ENCODE results near the gene CRABP2.

The CRABP2 gene

GRCh38 chr1:156667968-156668709, 37.2 kb downstream of the CRABP2 start:
- DNase-seq, result no peak

DNA sequence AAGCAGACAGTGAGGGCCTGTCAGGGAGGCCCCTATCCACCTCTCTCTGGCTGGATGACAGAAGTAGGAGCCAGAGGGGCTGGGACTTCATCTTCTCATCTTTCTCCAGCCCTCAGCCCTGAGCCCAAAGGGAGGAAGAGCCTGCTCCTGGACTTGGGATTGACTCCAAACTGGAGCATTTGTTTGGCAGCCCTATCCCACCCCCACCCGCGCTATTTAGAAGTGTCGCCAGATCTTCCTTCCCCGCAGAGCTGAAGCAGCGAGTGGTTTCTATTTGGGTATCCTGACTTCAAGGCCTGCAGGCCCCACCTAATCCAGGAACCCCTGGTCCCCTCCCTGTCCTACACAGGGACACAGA, 37.8 kb downstream of the CRABP2 start:
- no peak for DNase-seq

GRCh38 chr1:156666862-156667609, 38.3 kb downstream of the CRABP2 start:
- DNase-seq, result no peak

DNA sequence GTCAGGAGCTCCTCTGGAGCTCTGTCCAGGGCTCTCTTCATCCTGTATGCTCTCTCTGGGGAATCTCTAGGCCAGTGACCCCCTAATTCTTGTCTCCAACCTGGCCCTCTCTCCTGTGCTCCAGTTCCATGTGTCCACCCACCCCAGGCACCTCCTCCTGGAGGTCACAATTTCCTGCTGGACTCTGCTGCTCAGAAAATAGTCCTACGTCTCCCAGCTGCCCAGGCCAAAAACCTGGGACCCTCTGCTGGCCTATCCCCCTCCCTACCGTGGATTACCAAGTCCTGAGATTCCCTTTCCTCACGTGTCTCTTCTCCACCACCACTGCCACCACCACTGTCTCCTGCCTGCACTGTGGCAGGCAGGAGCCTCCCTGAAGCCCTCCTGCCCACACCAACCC, 39.8 kb downstream of the CRABP2 start:
- DNase-seq, result no peak

GRCh38 chr1:156664767-156665411, 40.5 kb downstream of the CRABP2 start:
- no peak for DNase-seq

DNA sequence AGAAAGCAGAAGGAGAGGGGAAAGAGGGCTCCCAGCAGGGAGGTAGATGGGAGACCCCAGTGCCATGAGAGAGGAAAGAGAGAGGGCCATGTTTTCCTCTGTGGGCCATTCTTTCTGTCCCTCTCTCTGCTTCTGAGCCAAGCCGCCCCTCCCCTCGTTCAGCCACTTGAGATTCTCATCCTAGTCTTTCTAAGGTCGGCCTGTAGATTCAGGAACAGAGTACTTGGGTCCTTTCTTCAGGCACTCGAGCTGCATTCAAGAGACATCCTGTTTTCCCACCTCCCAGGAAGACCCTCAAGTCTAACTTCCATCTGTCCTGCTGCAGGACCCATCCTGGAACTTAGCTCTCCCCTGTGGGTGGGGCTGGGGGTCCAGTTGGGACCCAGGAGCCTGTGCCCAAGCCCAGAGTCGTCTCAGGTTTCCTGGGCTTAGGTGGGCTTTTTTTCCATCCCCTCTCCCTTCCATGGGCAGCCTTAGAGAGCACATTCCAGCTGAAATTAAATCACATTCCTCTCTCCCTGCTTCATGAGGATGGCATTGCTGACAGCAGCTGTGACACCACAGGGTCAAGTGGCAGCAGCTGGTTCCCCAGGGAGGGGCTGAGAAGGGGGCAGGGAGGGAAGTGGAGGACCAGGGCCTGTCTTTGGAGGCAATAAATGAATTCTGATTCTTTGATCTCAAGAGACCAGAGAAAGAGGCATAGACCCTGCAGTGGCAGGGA, 41.2 kb downstream of the CRABP2 start:
- no peak for DNase-seq

- DNase-seq, result no peak
Observed at GRCh38 chr1:156663178-156663577, 42.2 kb downstream of the CRABP2 start.

DNA sequence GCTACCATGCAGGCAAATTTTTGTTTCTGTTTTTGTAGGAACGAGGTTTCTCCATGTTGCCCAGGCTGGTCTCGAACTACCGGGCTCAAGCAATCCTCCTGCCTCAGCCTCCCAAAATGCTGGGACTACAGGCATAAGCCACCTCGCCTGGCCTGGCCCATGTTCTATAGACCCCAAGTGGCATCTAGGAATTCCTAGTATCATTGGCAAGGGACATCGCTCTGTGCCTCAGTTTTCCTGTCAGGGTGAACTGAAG, 42.7 kb downstream of the CRABP2 start:
- DNase-seq, result no peak

GRCh38 chr1:156662005-156662799, 43.2 kb downstream of the CRABP2 start:
- no peak for DNase-seq

DNA sequence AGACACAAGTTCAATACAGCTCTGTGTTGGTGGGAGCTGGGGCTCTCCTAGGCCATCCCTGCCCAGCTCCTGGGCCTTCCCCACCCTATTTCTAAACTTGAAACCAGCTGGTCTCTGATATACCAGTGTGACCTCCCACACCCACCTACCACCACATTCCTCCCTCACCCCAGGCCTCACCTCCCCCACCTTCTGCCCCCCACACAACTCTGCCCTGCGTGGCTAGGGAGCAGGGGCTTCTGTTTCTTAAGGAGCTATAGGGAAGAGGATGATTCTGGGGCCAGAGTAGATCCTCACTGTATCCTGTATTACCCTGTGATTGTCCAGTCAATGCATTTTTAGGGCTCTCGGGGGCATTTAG, 44.7 kb downstream of the CRABP2 start:
- DNase-seq, result no peak

DNA sequence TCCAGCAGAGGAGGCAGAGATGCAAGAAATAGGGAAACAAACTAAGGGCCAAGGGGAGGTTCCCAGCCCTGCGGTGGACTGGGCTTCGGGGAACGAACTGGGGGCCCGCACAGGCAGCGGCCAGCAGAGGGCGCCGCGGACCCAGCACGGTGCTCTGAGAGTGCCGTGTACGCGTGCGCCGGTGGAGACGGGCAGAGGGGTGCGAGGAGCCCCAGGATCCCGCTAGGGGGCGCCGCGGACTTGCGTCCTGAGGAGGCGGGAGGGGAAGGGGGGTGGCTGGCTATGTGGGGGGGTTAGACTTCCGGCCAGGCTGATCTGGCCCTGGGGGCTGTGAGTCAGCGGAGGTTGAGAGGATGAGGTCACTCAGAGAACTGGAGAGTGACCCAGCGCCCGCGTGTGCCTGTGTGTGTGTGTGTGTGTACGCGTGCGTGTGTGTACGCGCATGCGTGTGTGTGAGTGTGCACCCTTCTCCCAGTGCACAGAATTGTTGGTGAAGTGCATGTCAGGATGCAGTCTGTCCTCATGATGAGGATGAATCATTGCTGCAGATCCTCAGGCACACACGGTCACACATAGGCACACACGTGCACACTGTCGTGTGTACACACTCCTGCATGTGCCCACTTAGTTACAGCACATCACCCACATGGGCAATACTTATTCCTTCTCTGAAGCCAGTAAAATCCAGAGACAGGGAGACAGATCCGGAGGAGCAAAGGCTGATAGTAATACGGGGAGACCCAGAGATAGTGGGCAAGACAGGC, 45.2 kb downstream of the CRABP2 start:
- peak; percentile 95 for DNase-seq

GRCh38 chr1:156659661-156659987, 45.8 kb downstream of the CRABP2 start:
- DNase-seq, result no peak

DNA sequence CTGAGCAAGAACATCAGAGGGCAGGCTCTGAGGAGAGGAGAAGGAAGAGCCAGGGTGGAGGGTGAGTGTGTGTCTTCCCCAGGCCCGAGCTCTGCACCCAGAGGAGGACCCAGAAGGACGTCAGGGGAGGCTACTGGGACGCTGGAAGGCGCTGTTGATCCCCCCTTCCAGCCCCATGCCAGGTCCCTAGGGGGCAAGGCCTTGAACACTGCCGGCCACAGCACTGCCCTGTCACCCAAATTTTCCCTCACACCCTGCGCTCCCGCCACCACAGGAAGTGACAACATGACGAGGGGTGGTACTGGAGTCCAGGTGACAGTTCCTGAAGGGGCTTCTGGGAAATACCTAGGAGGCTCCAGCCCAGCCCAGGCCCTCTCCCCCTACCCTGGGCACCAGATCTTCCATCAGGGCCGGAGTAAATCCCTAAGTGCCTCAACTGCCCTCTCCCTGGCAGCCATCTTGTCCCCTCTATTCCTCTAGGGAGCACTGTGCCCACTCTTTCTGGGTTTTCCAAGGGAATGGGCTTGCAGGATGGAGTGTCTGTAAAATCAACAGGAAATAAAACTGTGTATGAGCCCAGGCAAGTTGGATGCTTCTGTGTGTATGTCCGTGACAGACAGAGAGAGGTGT, 46.3 kb downstream of the CRABP2 start:
- no peak for DNase-seq

DNA sequence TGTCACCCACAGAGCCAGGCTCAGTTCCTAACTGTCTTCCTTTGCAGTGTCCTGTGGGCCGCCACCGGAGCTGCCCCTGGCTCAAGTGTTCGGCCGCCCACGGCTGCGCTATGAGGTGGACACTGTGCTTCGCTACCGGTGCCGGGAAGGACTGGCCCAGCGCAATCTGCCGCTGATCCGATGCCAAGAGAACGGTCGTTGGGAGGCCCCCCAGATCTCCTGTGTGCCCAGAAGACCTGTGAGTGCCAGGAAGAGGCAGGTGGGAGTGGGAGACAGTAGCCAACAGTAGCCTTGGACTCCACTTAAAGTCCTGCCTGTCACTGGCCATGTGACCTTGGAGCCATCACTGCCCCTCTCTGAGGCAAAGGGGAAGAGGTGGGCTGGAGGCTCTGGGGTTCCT, 46.9 kb downstream of the CRABP2 start:
- no peak for DNase-seq

GRCh38 chr1:156657741-156658319, 47.6 kb downstream of the CRABP2 start:
- no peak for DNase-seq

DNA sequence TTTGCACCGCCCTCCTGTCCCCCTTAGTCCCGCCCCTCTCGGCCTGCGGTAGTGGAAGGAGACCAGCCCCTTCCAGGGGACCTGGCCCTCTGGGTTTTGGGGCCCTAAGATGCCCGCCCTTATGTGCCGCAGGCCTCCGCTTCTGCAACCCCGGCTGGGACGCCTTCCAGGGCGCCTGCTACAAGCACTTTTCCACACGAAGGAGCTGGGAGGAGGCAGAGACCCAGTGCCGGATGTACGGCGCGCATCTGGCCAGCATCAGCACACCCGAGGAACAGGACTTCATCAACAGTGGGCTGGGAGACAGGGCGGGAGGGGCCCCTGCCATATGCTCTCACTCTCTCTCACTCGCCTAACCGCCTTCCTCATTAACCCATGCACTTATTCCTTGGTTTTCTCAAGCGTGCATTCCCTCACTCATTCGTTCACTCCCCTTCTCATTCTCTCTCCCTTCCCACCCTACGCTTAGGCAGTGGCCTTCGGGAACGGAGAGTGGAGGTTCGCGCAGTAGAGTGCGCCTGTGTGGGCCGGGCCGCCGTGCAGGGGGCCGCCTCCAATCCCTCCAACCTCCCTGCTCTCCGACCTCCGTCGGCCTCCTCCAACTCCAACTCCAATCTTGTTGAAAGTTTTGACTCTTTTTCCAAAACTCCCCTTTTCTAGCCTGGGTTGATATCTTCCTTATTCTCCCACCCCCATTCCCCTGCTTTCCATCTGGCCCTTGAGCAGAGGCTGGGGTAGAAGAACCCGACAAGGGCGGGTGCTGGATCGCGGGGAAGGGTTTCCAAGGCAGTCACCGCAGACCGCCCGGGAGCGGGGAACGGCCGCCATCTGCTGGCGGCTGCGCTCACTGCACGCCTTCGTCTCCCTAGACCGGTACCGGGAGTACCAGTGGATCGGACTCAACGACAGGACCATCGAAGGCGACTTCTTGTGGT, 48.3 kb downstream of the CRABP2 start:
- DNase-seq, result peak; percentile 58

DNA sequence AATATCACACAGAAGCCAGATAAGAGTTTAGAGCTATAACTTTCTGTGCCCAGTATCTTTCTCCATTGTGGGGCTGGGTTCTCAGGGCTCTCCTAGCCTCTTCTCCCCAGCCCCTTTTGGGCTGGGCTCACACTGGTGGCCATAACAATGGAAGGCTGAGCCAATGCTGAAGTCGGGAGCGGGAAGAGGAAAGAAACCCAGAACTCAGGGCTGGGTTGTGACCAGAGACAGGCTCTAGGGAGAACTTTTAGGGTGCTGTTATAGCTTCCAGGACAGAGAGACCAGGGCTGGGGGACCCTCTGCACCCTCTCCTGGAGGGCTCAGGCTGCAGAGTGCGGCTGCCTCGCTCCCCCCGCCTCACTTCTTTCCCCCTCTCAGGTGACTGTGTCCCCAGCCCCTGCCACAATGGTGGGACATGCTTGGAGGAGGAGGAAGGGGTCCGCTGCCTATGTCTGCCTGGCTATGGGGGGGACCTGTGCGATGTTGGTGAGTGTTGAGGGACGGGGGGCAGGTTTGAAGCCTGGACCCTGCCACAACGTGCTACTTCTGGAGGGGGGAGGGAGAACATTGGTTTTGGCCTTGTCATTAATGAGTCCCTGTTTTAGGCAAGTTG, 49.4 kb downstream of the CRABP2 start:
- no peak for DNase-seq

DNA sequence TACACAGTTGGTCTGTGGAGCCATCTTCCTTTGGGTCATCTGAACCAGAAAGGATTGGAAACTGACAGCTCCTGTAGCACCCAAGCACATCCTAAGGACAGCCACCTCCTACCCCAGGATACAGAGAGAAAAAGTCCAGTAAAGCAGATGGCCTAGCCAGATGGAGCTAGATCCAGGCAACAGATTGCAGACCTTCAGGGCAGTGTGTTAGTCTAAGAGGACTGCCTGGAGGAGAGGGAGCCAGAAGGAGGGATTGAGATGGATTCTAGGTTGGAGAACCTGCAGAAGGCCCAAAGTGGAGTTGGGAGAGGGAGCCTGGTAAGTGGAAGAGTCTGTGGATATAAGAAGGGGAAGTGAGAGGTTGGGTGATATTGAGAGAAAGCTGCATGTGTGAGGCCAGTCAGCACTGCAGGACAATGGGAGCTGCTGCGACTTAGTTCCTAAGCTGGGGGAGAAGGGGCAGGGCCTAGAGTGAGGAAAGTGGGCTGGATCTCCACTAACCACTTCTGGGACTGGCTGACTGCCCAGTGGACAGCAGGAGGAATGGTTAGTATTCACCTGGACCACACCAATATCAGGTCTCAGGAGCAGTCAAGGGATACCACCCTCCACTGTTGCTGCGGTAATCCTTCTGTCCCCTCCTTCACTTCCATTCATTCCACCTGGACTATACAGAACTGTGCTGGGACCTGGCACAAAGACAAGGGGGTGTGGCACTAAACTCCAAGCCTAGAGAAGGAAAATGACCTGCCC, 50.1 kb downstream of the CRABP2 start:
- no peak for DNase-seq

DNA sequence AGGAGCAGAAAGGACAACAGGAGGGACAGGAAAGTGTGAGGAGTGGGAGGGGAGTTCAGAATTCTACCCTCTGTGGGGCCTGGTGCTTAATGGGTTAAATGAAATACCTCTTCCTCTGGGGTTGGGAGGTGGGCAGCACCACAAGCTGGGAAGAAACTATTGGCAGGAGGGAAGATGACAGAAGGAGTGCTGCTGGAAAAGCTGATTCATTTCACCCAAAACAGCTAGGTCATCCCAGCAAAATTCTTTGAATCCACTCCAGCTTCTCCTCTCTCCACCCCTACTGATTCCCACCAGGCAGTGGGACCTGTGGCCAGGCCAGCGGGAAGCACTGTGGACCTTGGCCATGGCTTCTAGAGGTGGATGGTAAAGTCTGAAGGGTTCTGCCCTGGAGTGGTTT, 50.7 kb downstream of the CRABP2 start:
- DNase-seq, result no peak
